Stimulated activated CD4-positive, alpha-beta T cell treated with anti-CD3 and anti-CD28 coated beads, Interleukin-1b, Interleukin-23, amount 100 ng/mL, for 24 hours (primary cell): ENCODE measurements around the gene MAST3.

Experiments
- DNase-seq, 4 experiments: peaks; one replicate each; pipeline ENCODE4 v3.0.0-alpha.2; 2020; ENCODE audit warnings: low read depth in 4 of 4, low spot score in 1 of 4

The MAST3 gene

GRCh38 chr19:18174983-18175382 is 77.4 kb downstream of the MAST3 start:
- DNase-seq: no peak

DNA sequence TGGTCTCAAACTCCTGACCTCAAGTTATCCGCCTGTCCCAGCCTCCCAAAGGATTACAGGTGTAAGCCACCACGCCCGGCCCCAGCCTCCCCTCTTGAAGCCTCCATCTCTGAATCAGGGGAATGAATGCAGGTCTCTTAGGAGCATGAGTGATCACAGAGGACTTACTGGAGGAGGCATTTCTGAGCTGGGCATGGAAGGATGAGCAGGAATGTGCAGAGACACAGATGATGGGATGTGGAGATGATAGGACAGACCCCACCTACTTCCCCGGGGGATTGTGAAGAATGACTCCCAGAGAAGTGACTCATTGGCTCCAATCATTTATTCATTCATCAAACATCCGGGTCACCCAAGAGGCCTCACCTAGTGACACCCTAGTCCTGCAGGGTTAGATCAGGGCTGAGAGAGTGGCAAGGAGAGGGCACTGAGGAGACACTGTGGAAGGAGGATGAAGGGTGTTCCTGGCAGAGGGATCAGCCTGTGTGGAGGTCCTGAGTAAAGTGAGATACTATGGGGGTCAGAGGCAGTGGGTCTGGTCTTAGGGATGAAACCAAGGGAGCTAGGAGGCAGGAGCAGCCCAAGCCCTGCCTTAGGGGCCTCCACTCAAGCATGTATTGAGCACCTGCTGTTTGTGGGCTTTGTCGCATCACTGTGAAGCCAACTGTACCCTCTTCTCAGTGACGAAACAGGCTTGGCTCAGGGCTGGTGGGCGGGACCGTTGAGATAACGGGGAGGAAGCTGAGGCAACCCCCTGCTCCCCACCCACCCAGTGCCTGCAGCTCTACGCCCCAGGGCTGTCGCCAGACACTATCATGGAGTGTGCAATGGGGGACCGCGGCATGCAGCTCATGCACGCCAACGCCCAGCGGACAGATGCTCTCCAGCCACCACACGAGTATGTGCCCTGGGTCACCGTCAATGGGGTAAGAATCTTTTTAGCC is 79.1 kb downstream of the MAST3 start:
- DNase-seq: no peak

- no peak for DNase-seq
Observed at GRCh38 chr19:18179957-18180356, 82.4 kb downstream of the MAST3 start.

GRCh38 chr19:18183529-18183928 is 86.0 kb downstream of the MAST3 start:
- no peak for DNase-seq

GRCh38 chr19:18185538-18185937 is 88.0 kb downstream of the MAST3 start:
- no peak for DNase-seq

DNA sequence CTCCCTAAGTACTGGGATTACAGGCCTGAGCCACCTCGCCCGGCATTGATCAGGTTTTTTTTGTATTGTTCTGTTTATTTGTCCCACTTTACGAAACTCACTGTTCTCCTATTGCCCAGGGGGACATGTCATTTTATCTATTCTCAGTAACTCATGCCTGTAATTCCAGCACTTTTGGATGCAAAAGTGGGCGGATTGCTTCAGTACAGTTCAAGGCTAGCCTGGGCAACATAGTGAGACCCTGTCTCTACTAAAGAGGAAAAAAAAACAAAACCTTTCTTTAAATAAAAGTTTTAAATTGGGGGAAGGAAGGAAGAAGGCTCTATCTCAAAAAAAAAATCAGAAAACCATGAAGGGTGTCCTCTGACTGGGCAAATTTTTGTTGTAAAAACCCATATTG is 92.7 kb downstream of the MAST3 start:
- DNase-seq: no peak

GRCh38 chr19:18191640-18192062 is 94.1 kb downstream of the MAST3 start:
- DNase-seq: no peak

- DNase-seq: peak; percentile 85 to 98 (median 96)
Observed at GRCh38 chr19:18192673-18193387, 95.3 kb downstream of the MAST3 start, which contains the start of gene MPV17L2. Gene MPV17L2, plus strand, starts transcription at chr19:18193218. Its CDS starts 64 bp downstream, at chr19:18193282.

GRCh38 chr19:18193388-18194180 is 96.0 kb downstream of the MAST3 start:
- no peak for DNase-seq

- no peak for DNase-seq
Observed at GRCh38 chr19:18194181-18194530, 96.6 kb downstream of the MAST3 start.

- no peak for DNase-seq
Observed at GRCh38 chr19:18194554-18195238, 97.1 kb downstream of the MAST3 start.

- DNase-seq: no peak
Observed at GRCh38 chr19:18196511-18196845, 98.9 kb downstream of the MAST3 start.

DNA sequence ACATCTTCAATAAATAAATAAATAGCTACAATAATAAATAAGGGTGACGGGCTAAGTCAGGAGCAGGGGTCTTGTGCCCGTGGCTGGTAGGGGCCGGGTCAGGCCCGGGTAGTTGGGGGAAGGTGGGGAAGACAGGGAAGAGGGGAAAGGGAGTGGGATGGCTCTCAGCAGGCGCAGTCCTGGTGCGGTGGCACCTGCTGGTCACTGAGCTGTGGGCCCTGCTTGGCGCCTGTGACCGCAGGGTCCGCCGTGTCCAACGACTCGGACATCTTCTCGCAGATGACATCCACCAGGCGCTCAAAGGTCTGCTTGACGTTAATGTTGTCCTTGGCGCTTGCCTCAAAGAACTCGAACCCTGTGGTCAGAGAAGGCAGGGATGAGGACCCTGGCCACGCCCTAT is 99.7 kb downstream of the MAST3 start:
- DNase-seq: no peak

DNA sequence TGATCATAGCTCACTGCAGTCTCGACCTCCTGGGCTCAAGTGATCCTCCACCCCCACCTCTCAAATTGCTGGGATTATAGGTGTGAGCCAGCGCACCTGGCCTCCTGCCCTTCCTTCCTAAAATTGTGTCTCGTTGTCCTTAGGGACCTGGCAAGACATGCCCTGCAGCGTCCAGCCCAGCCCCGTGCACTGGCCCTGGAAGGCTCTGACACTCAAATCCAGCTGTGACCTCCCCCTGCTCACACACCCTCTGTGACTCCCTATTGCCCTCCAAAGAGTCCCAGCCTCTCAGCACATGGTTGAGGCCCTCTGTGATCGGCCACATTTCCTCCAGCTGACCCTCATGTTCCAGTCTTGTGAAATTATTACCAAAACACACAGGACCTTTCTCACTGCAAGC is 100.4 kb downstream of the MAST3 start:
- DNase-seq: no peak

DNA sequence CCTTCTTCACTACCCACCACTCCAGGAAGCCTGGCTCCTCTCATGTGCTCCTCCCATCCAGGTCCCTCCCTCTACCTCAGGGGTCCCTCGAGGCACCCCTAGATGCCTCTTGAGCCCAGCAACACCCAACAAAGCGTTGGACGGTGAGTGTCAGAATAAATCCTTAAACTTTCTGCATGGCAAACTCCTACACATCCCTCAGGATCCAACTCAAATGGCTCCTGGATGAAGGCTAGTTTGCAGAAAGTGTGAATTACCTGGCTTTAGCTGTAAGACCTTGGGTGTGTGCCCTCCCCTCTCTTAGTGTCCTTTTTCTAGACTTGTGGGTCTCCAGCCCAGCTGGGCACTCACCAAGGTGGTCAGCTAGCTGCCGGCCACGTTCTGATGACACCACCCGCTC is 100.8 kb downstream of the MAST3 start:
- no peak for DNase-seq
